Stimulated activated CD4-positive, alpha-beta T cell treated with anti-CD3 and anti-CD28 coated beads, Interleukin-1b, Interleukin-23, amount 100 ng/mL, for 4 hours (primary cell): ENCODE results near the gene GALT.

Experiments
- DNase-seq, 2 donors: peaks; one replicate each; pipeline ENCODE4 v3.0.0-alpha.2; 2020; ENCODE audit warnings: low read depth in 2 of 2

The GALT gene

GRCh38 chr9:34646211-34647083, at the start of gene GALT:
TSS of gene GALT (plus strand) at chr9:34646675. CDS start at chr9:34646705, 30 bp downstream.
- DNase-seq, result peak; percentile 97 to 98

GRCh38 chr9:34599546-34599945, 46.9 kb upstream of the GALT start:
- DNase-seq, result no peak

GRCh38 chr9:34600908-34601307, 45.6 kb upstream of the GALT start:
- DNase-seq, result no peak

GRCh38 chr9:34601937-34602573, 44.4 kb upstream of the GALT start:
- DNase-seq, result no peak

GRCh38 chr9:34603610-34604231, 42.8 kb upstream of the GALT start:
- DNase-seq, result peak; percentile 70 to 79

- no peak for DNase-seq
Measured at GRCh38 chr9:34606190-34606589, 40.3 kb upstream of the GALT start.

- no peak for DNase-seq
Measured at GRCh38 chr9:34606905-34607304, 39.6 kb upstream of the GALT start.

GRCh38 chr9:34607331-34607730, 39.1 kb upstream of the GALT start:
- DNase-seq, result no peak

GRCh38 chr9:34610434-34611206, 35.9 kb upstream of the GALT start:
- no peak for DNase-seq

- DNase-seq, result no peak
Measured at GRCh38 chr9:34611251-34611810, 35.1 kb upstream of the GALT start.

GRCh38 chr9:34611811-34612787, 34.4 kb upstream of the GALT start, which contains the start of gene RPP25L:
TSS of gene RPP25L (minus strand) at chr9:34612097. CDS start at chr9:34611296, 801 bp downstream.
- DNase-seq, result peak; percentile 73 to 90

- DNase-seq, result peak; percentile 52 to 56
Measured at GRCh38 chr9:34612788-34613390, 33.6 kb upstream of the GALT start.

- DNase-seq, result no peak
Measured at GRCh38 chr9:34615132-34615531, 31.3 kb upstream of the GALT start.

- DNase-seq, result peak; percentile 71 to 80
Measured at GRCh38 chr9:34620061-34620994, 26.1 kb upstream of the GALT start, which contains the start of gene DCTN3. TSS of gene DCTN3 (minus strand) at chr9:34620495. CDS start at chr9:34620464, 31 bp downstream.

- no peak for DNase-seq
Measured at GRCh38 chr9:34623374-34624235, 22.9 kb upstream of the GALT start.

- no peak for DNase-seq
Measured at GRCh38 chr9:34624475-34625185, 21.8 kb upstream of the GALT start.

GRCh38 chr9:34625186-34625486, 21.3 kb upstream of the GALT start:
- no peak for DNase-seq
